NCI-H82 treated with DMSO at 0.1 percent for 48 hours (cell line): ENCODE measurements around the gene TPP1.

ENCODE experiments used
- DNase-seq: peaks from one replicate; lab custom pipeline; 2025; ENCODE audit not compliant: unreplicated experiment; lab: John Stamatoyannopoulos, UW

The TPP1 gene

DNA sequence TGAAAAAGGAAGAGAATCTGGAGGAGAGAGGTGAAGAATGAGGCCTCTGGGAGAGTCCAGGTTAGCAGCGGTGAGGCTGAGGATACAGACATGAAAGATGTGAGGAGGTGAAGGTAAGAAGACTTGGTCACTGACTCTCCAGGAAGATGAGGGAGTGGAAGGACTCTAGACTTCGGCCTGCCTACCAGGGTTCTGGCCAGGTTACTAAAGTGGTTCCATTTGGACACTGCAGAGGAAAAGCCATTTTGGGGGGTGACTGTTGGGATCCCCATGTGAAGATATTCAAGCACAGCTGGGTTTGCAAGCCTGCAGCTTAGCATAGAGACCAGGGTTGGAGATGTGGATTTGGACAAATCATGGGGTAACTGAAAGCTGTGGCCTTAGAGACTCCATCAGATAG lies 28.6 kb upstream of the TPP1 start:
- no peak for DNase-seq

DNA sequence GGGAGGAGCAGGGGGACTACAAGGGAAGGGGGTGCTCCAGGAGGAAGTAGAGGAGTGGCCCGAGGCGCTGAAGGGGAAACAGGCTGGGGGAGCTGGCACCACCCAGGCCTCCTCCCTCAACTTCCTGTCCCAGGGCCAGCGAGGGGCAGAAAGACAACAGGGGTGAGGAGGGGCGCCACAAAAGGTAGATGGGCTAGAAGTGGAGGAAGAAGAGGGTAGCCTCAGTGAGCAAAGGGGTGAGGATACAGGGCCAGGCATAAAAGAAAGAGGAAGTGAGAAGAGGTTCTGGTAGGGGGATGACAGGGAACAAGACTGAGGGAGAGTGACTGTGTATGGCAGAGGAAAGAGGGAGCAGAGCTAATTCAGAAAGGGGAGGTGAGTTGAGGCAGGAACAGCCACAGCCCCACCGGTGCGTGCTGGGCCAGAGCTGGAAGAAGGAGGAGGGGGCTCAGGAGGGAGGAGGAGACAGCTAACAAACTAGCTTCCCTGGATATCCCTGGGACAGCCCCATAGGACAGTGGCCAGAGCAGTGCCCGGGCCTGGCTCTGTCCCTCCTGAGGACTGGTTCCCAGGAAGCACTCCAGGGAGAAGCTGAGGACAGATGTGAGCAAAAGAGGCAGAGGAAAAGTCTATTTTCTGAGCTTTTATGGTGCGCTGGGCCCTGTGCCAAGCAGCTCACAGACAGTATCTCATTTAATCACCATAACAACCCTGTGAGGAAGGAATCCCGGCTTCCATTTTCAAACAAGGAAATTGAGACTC lies 27.9 kb upstream of the TPP1 start:
- DNase-seq, result no peak

DNA sequence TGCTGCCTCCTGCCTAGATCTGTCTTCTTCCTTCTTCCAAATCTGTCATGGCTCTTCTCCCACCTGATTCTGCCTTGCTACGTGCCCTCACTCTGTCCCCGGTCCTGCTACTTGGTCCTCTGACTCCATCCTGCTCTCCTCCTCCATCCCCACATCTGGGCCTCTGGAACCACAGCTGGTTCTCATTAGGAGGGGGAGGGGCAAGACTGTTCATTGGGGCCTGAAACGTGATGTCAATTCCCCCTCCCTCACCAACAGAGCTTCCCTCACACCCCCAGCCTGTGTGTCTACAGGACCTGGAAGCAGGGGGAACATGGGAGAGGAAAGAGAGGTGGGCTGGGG lies 27.3 kb upstream of the TPP1 start:
- no peak for DNase-seq

DNA sequence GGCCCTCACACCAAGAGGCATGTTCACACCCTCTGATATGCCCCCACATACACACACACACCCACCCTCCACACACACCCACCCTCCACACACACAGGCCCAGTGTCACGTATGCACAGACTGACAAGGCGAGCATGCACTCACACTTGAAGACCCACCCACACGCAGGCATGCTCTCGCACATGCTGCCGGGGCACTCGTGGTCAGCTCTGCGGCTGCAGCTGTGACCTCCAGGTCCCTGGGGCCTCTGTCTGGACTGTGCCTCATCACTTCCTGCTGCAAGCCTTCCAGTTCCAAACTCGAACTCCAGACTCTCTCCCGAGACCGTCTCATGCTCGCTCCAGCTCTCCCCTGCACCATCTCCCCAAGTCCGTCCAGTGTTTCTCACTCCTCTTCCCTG lies 26.8 kb upstream of the TPP1 start:
- no peak for DNase-seq

GRCh38 chr11:6642957-6643356 lies 23.7 kb upstream of the TPP1 start:
- DNase-seq, result no peak

GRCh38 chr11:6640985-6641701 lies 21.9 kb upstream of the TPP1 start:
- DNase-seq, result no peak

- no peak for DNase-seq
Measured at GRCh38 chr11:6640036-6640984, 21.1 kb upstream of the TPP1 start.

DNA sequence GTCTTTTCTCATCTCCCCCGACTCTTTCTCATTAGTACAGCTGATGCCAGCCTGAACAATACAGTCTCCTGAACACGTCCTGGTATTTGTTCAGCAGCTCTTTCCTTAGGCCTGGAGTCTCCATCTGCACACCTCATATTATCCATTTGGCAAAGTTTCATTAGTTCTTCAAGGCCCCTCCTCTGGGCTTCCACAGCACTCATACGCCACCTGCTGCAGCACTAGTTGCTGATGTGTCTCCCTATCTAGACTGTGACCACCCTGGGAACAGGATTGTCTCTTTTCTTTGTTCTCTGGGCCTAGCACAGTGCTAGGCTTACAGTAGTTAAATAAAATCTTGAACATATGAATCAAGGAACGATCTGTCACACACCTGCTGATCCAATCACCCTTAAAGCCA lies 19.2 kb upstream of the TPP1 start:
- DNase-seq, result no peak

- no peak for DNase-seq
Measured at GRCh38 chr11:6637871-6638270, 18.6 kb upstream of the TPP1 start.

DNA sequence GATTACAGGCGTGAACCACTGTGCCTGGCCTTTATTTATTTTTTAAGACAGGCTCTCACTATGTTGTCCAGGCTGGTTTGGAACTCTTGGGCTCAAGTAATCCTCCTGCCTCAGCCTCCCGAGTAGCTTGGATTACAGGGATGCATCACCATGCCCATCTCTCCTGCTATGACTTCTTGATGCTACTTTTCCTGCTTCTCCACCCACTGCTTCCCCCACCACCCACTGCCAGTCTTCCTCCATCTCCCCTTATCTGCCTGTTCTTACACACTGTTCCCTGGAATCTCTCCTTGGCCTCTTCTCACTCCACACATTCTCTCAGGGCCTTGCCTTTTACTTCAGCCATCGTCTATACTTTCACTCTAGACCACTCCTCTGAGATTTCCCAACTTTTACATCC lies 17.3 kb upstream of the TPP1 start:
- DNase-seq, result no peak

- no peak for DNase-seq
Measured at GRCh38 chr11:6635082-6635932, 16.1 kb upstream of the TPP1 start.

GRCh38 chr11:6634534-6634933 lies 15.3 kb upstream of the TPP1 start:
- DNase-seq, result no peak

DNA sequence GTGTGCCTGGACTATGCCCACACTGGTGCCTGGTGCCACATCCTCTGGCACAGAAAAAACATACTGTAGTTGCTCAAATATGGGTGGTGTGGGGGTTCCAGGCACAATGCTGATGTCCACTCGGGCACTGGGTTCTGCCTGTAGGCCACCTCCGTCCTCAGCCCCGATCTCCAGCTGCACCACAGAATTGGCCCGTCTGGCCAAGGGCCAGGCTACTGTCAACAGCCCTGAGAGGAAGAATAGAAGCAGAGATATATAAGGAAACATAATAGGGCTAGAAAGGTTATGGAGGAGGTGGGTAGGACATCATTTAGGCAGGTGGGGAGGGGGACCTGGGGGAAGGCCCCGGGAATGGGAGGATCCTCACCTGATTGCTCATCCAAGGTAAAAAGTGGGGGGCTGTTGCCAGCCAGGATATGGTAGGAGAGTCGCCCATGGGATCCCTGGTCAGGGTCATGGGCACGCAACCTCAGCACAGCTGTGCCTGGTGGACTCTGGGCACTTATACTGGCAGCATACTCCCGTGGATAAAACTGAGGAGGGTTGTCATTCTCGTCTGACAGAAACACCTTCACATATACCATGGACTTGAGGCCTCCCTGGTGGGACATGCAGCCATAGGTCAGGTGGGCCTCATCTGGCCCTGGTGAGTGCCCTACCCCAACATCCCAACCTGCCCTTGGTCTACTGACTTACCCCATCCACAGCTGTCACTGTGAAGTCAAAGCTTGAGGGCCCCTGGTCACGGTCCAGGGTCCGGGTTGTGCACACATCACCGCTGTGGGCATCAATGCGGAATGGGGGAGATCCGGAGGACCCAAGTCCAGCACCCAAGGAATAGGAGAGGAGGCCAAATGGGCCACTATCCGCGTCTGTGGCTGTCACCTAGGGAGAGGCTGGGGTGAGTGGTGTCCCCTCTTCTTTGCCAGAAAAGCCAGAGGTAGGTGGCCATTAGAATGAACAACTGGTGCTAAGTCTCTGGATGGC lies 14.5 kb upstream of the TPP1 start:
- no peak for DNase-seq

DNA sequence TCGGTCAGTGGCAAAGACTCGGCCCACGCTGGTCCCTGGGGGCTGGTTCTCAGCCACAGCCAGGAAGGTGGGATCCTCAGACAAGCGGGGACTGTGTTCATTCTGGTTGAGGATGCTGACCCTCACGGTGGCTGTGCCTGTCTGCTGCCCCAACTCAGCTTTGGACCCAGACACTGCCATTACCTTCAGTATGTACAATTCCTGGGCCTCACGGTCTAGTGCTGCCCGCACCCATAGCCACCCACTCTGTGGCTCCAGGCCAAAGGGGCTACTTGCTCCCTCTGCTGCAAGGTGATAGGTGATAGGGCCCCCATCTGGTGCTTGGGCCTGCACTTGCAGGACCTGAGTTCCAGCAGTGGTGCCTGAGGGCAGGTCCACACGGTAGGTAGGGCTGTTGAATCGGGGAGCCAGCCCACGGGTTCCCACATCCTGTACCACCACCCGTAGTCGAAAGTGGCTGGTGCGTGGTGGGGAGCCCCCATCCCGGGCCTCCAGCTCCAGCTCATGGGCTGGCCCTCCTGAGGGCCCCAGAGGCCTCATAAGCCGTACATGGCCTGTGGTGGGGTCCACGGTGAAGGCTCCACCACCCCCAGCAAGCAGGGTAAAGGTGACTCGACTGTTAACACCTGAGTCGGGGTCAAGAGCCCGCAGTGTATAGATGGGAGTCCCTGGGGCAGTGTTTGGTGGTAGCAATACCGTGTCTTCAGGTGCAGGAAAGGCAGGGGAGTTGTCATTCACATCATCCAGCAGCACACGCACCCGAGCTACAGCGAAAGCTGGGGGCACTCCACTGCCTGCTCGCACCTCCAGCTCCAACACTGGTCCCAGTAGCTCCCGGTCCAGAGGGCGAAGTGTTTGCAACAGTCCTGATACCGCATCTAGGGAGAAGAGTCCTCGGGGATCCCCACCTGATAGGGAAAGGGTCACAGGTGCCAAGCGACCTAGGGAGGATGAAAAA lies 13.2 kb upstream of the TPP1 start:
- DNase-seq, result no peak

GRCh38 chr11:6631361-6631890 lies 12.2 kb upstream of the TPP1 start:
- DNase-seq, result no peak

DNA sequence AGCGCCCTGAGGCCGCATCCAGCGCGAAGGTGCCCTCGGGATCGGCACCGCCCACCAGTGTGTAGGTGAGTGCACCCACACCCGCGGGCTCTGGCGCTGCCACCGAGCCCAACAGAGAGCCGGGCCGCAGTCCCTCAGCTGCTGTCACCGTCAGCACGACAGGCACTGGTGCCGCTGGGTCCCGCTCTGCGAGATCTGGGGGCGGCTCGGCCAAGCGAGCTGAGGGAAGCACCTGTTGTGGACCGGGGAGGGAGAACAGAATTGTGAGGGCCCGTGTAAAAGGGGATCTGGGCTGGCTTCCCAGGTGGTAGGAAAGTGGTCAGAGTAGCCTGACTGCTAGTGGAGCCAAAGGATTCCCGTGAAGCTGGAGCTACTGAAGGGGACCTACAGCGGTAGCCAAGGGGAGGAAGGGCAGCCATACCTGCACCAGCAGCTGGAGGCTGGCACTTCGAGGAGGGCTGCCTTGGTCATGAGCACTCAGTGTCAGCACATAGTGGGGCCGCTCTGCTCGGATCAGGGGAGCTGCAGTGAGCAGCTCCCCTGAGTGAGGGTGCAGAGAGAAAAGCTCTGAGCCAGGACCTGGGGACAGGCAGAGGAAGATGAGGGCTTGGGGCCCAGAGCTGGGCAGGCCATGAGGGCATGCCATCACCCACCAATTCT lies 11.5 kb upstream of the TPP1 start:
- DNase-seq, result no peak

DNA sequence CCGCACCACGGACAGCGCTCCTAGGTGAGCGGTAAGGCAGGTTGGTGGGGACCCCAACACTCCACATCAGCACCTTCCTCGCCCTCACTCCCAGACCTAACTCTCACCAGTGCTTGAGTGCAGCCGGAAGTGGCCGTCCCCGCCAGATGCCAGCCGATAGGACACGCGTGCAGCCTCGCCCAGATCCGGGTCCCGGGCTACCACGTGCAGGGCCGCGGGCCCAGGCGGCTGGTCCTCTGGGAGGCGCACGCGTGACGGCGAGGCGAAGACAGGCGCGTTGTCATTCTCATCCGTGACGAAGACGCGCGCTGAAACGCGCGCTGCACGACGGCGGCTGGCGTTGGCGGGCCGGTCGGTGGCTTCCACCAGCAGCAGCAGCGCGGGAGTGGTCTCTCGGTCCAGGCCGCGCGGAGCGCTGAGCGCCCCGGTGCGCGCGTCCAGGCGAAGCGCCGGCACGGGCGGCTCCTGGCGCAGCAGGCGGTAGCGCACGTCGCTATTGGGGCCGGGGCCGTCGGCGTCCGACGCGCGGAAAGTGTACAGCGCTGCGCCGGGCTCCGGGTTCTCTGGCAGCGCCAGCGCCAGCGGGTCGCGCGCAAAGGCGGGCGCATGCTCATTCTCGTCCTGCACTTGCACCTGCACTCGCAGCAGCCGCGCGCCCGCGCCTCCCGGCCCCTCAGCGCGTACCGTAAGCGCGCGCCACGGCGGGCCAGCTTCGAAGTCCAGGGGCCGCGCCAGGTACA lies 10.8 kb upstream of the TPP1 start:
- no peak for DNase-seq
